NT2/D1 (cell line): ENCODE results near the gene PLA2G2C.

Source experiments
- YY1 ChIP-seq: IDR thresholded peaks from 2 replicates; pipeline ENCODE4 v1.6.1; 2011; ENCODE audit not compliant: insufficient read length, insufficient read depth
- ZNF274 ChIP-seq: IDR thresholded peaks from 2 replicates; pipeline ENCODE4 v1.6.1; 2011; ENCODE audit warnings: mild to moderate bottlenecking, low read depth, low read length

GRCh38 chr1:20115916-20116315, 70.4 kb downstream of the PLA2G2C start:
- TF ChIP-seq ZNF274 (no peak), YY1 (no peak)
